ENCODE results near the gene SLC7A4. TPM values are rescaled to one million over a fixed set of nuclear protein-coding genes. Genes with fewer than 3 reads are reported as not detected.

SLC7A4 gene
- polyA plus RNA-seq, 4 donors = 0.27 to 40.2 (median 2.3) TPM; not detected in 1

Other genes with a start within 250 kb of the SLC7A4 start
- 10 to 100 TPM; 40.5 to 82.0 (median 45.8) TPM for gene PI4KA, start 173.8 kb downstream of the SLC7A4 start, polyA plus RNA-seq
- gene SNAP29, start 173.6 kb downstream of the SLC7A4 start, polyA plus RNA-seq = 10 to 100 TPM; 13.8 to 32.2 (median 18.2) TPM
- 10 to 100 TPM; 18.6 to 57.8 (median 22.0) TPM for gene CRKL, start 115.2 kb downstream of the SLC7A4 start, polyA plus RNA-seq
- 1 to 10 TPM; 5.1 to 9.4 (median 6.1) TPM for gene AIFM3, start 65.3 kb downstream of the SLC7A4 start, polyA plus RNA-seq
- 10 to 100 TPM; 22.7 to 38.0 (median 28.7) TPM for gene LZTR1, start 50.3 kb downstream of the SLC7A4 start, polyA plus RNA-seq
- 10 to 100 TPM; 27.0 to 43.2 (median 30.8) TPM for gene THAP7, start 30.4 kb downstream of the SLC7A4 start, polyA plus RNA-seq
- gene P2RX6, start 17.4 kb downstream of the SLC7A4 start, polyA plus RNA-seq = under 1 TPM in 2 of 4 donors, not detected in 2; 0.62 to 0.84 TPM
- gene LRRC74B, start 13.4 kb upstream of the SLC7A4 start, polyA plus RNA-seq = under 1 TPM in 2 of 4 donors, not detected in 2; 0.16 to 0.27 TPM

All from small intestine (tissue), 4 donors.